Measurements from ENCODE around the gene ANXA9.

GRCh38 chr1:150968491-150968890 lies 13.6 kb upstream of the ANXA9 start:
- TF ChIP-seq CTCF (IDR thresholded peaks at IDR 0.05; ENCODE audit: insufficient read depth, low read length) (no peak), POLR2AphosphoS5 (IDR thresholded peaks at IDR 0.05; ENCODE audit: low read depth) (no peak), SPI1 (IDR thresholded peaks at IDR 0.05; ENCODE audit: borderline replicate concordance, low read depth) (no peak), GABPA (IDR thresholded peaks at IDR 0.05; ENCODE audit: low read depth) (no peak)
- TF ChIP-seq, protein P1, sequence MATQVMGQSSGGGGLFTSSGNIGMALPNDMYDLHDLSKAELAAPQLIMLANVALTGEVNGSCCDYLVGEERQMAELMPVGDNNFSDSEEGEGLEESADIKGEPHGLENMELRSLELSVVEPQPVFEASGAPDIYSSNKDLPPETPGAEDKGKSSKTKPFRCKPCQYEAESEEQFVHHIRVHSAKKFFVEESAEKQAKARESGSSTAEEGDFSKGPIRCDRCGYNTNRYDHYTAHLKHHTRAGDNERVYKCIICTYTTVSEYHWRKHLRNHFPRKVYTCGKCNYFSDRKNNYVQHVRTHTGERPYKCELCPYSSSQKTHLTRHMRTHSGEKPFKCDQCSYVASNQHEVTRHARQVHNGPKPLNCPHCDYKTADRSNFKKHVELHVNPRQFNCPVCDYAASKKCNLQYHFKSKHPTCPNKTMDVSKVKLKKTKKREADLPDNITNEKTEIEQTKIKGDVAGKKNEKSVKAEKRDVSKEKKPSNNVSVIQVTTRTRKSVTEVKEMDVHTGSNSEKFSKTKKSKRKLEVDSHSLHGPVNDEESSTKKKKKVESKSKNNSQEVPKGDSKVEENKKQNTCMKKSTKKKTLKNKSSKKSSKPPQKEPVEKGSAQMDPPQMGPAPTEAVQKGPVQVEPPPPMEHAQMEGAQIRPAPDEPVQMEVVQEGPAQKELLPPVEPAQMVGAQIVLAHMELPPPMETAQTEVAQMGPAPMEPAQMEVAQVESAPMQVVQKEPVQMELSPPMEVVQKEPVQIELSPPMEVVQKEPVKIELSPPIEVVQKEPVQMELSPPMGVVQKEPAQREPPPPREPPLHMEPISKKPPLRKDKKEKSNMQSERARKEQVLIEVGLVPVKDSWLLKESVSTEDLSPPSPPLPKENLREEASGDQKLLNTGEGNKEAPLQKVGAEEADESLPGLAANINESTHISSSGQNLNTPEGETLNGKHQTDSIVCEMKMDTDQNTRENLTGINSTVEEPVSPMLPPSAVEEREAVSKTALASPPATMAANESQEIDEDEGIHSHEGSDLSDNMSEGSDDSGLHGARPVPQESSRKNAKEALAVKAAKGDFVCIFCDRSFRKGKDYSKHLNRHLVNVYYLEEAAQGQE (IDR thresholded peaks at IDR 0.05; ENCODE audit: insufficient replicate concordance, low read depth): no peak
